ENCODE results near the gene MORN1. TPM values are rescaled to one million over a fixed set of nuclear protein-coding genes. Genes with fewer than 3 reads are reported as not detected.

MORN1 gene
- polyA plus RNA-seq, 1 donor from 2014 or later = 10.9 TPM

- no peak overlapping the region for H3K4me2 ChIP-seq (ENCODE audit: low read length)
- H3K9ac ChIP-seq (ENCODE audit: low read length) = no peak overlapping the region
- no peaks in the 10 kb centered on the region for H3K9me2 ChIP-seq (ENCODE audit: insufficient read depth, low read length)
- no peaks in the 10 kb centered on the region for H3K27me3 ChIP-seq (ENCODE audit: insufficient read depth, low read depth, low read length)
- no peaks in the 10 kb centered on the region for H3F3A ChIP-seq (ENCODE audit: insufficient read depth, low read length, poor library complexity, severe bottlenecking)
- no peaks in the 10 kb centered on the region for H3K9me3 ChIP-seq (ENCODE audit: low read length)
- H3K36me3 ChIP-seq (ENCODE audit: insufficient read depth, low read length) = no peaks in the 10 kb centered on the region
- no peaks in the 10 kb centered on the region for H4K20me1 ChIP-seq (ENCODE audit: insufficient read depth)
- TF ChIP-seq EP300 (conservative IDR thresholded peaks at IDR 0.05; ENCODE audit: poor library complexity, severe bottlenecking) (no peak), CTCF (IDR thresholded peaks at IDR 0.05; ENCODE audit: poor library complexity, severe bottlenecking) (no peak), SMC3 (conservative IDR thresholded peaks at IDR 0.05; ENCODE audit: poor library complexity) (no peak), POLR2AphosphoS5 (IDR thresholded peaks at IDR 0.05) (no peak), RAD21 (conservative IDR thresholded peaks at IDR 0.05) (no peak), MXI1 (conservative IDR thresholded peaks at IDR 0.05; ENCODE audit: poor library complexity, severe bottlenecking) (no peak)
- H3K79me2 ChIP-seq (replicated peaks; ENCODE audit: insufficient read depth, low read length) = peaks cover 42% of the 10 kb centered on the region
- H3K27ac ChIP-seq (ENCODE audit: low read length) = no peak overlapping the region
- no peak overlapping the region for H3K4me3 ChIP-seq (ENCODE audit: low read length)
- no peak overlapping the region for H2AFZ ChIP-seq (ENCODE audit: low read depth, low read length)
Measured at GRCh38 chr1:2283991-2284895, 107.1 kb downstream of the MORN1 start.

GRCh38 chr1:2283371-2283990, 107.9 kb downstream of the MORN1 start:
- no peak overlapping the region for H3K4me2 ChIP-seq (ENCODE audit: low read length)
- H3K9ac ChIP-seq (ENCODE audit: low read length) = no peak overlapping the region
- peaks cover 34% of the 10 kb centered on the region for H3K79me2 ChIP-seq (replicated peaks; ENCODE audit: insufficient read depth, low read length)
- H3K27me3 ChIP-seq (ENCODE audit: insufficient read depth, low read depth, low read length) = no peaks in the 10 kb centered on the region
- TF ChIP-seq CTCF (IDR thresholded peaks at IDR 0.05; ENCODE audit: poor library complexity, severe bottlenecking) = no peak
- TF ChIP-seq TAF1 (IDR thresholded peaks at IDR 0.05; ENCODE audit: low read depth) = no peak
- no peak for TF ChIP-seq RAD21 (conservative IDR thresholded peaks at IDR 0.05)
- no peak for TF ChIP-seq MXI1 (conservative IDR thresholded peaks at IDR 0.05; ENCODE audit: poor library complexity, severe bottlenecking)
- TF ChIP-seq SMC3 (conservative IDR thresholded peaks at IDR 0.05; ENCODE audit: poor library complexity) = no peak
- no peak for TF ChIP-seq EP300 (conservative IDR thresholded peaks at IDR 0.05; ENCODE audit: poor library complexity, severe bottlenecking)
- no peak for TF ChIP-seq POLR2AphosphoS5 (IDR thresholded peaks at IDR 0.05)
- TF ChIP-seq REST (IDR thresholded peaks at IDR 0.05; ENCODE audit: borderline replicate concordance) = no peak
- no peak for TF ChIP-seq EZH2 (IDR thresholded peaks at IDR 0.05; ENCODE audit: borderline replicate concordance, insufficient read depth, low read length, poor library complexity, severe bottlenecking)
- H3F3A ChIP-seq (ENCODE audit: insufficient read depth, low read length, poor library complexity, severe bottlenecking) = no peaks in the 10 kb centered on the region
- no peak overlapping the region for H3K27ac ChIP-seq (ENCODE audit: low read length)
- H4K20me1 ChIP-seq (ENCODE audit: insufficient read depth) = no peaks in the 10 kb centered on the region
- H2AFZ ChIP-seq (ENCODE audit: low read depth, low read length) = no peak overlapping the region
- H3K36me3 ChIP-seq (ENCODE audit: insufficient read depth, low read length) = no peaks in the 10 kb centered on the region
- H3K9me3 ChIP-seq (ENCODE audit: low read length) = no peaks in the 10 kb centered on the region
- no peaks in the 10 kb centered on the region for H3K9me2 ChIP-seq (ENCODE audit: insufficient read depth, low read length)
- H3K4me3 ChIP-seq (ENCODE audit: low read length) = no peak overlapping the region

Data from neural cell (in vitro differentiated cells).